KOPT-K1 (cell line): ENCODE data around the gene UBE2I.
"Not testable (repeated sequence)": the region's sequence is repeated elsewhere in the genome, so short reads cannot be mapped to it uniquely, and the experiment has no call there.

ENCODE experiments used
- H3K27ac ChIP-seq: fragments of 200-600 bp; sonication (generic); 2 replicates; pipeline ENCODE4 v1.5.1; 2016; ENCODE audit warnings: antibody characterized with exemption, mild to moderate bottlenecking, low read depth, low read length; ENCODE audit not compliant: poor library complexity, severe bottlenecking
- H3K36me3 ChIP-seq: fragments of 200-600 bp; sonication (generic); 2 replicates; pipeline ENCODE4 v1.5.1; 2017; ENCODE audit warnings: antibody characterized with exemption, mild to moderate bottlenecking, low read length, moderate library complexity; ENCODE audit not compliant: insufficient read depth
- H3K9me3 ChIP-seq: fragments of 200-600 bp; sonication (generic); 2 replicates; pipeline ENCODE4 v1.5.1; 2017; ENCODE audit warnings: antibody characterized with exemption, low read length, mild to moderate bottlenecking; ENCODE audit not compliant: insufficient read depth, poor library complexity, severe bottlenecking

The UBE2I gene

GRCh38 chr16:1283996-1284616 is 25.3 kb upstream of the UBE2I start:
- Histone ChIP-seq H3K9me3 (no peaks in the 10 kb centered on the region), H3K36me3 (no peaks in the 10 kb centered on the region), H3K27ac (no peak overlapping the region)

GRCh38 chr16:1285669-1286512 is 23.5 kb upstream of the UBE2I start:
- Histone ChIP-seq H3K9me3 (no peaks in the 10 kb centered on the region), H3K36me3 (no peaks in the 10 kb centered on the region), H3K27ac (no peak overlapping the region)

GRCh38 chr16:1286513-1287094 is 22.8 kb upstream of the UBE2I start:
- H3K27ac ChIP-seq = no peak overlapping the region
- H3K9me3 ChIP-seq = no peaks in the 10 kb centered on the region
- H3K36me3 ChIP-seq = no peaks in the 10 kb centered on the region

- no peaks in the 10 kb centered on the region for H3K9me3 ChIP-seq
- no peak overlapping the region for H3K27ac ChIP-seq
- H3K36me3 ChIP-seq = no peaks in the 10 kb centered on the region
Observed at GRCh38 chr16:1287982-1288670, 21.3 kb upstream of the UBE2I start.

GRCh38 chr16:1288813-1289476 is 20.5 kb upstream of the UBE2I start:
- no peak overlapping the region for H3K27ac ChIP-seq
- no peaks in the 10 kb centered on the region for H3K9me3 ChIP-seq
- no peaks in the 10 kb centered on the region for H3K36me3 ChIP-seq

- Histone ChIP-seq H3K9me3 (no peaks in the 10 kb centered on the region), H3K27ac (no peak overlapping the region), H3K36me3 (no peaks in the 10 kb centered on the region)
Observed at GRCh38 chr16:1289477-1289866, 20.0 kb upstream of the UBE2I start.

GRCh38 chr16:1290063-1290501 is 19.4 kb upstream of the UBE2I start:
- no peaks in the 10 kb centered on the region for H3K9me3 ChIP-seq
- H3K27ac ChIP-seq = no peak overlapping the region
- H3K36me3 ChIP-seq = no peaks in the 10 kb centered on the region

- no peaks in the 10 kb centered on the region for H3K9me3 ChIP-seq
- H3K36me3 ChIP-seq = no peaks in the 10 kb centered on the region
- no peak overlapping the region for H3K27ac ChIP-seq
Observed at GRCh38 chr16:1290860-1291575, 18.4 kb upstream of the UBE2I start.

GRCh38 chr16:1291576-1291974 is 17.9 kb upstream of the UBE2I start:
- H3K36me3 ChIP-seq = no peaks in the 10 kb centered on the region
- no peak overlapping the region for H3K27ac ChIP-seq

GRCh38 chr16:1292208-1292607 is 17.2 kb upstream of the UBE2I start:
- H3K9me3 ChIP-seq, H3K36me3 ChIP-seq, H3K27ac ChIP-seq: not testable (repeated sequence)

More at GRCh38 chr16:1291576-1291974, 17.9 kb upstream of the UBE2I start:
- H3K9me3 ChIP-seq = no peaks in the 10 kb centered on the region

GRCh38 chr16:1292808-1293207 is 16.6 kb upstream of the UBE2I start:
- H3K27ac ChIP-seq, H3K9me3 ChIP-seq, H3K36me3 ChIP-seq: not testable (repeated sequence)

- H3K36me3 ChIP-seq = no peaks in the 10 kb centered on the region
- H3K9me3 ChIP-seq = no peaks in the 10 kb centered on the region
- H3K27ac ChIP-seq = no peak overlapping the region
Observed at GRCh38 chr16:1293921-1294656, 15.3 kb upstream of the UBE2I start.

GRCh38 chr16:1295465-1295864 is 14.0 kb upstream of the UBE2I start:
- Histone ChIP-seq H3K27ac (no peak overlapping the region), H3K9me3 (no peaks in the 10 kb centered on the region), H3K36me3 (no peaks in the 10 kb centered on the region)

GRCh38 chr16:1296688-1297017 is 12.8 kb upstream of the UBE2I start:
- H3K36me3 ChIP-seq, H3K27ac ChIP-seq, H3K9me3 ChIP-seq: not testable (repeated sequence)
